Esophagus squamous epithelium (tissue), 5 donors: Measurements from ENCODE around the gene TRMT44. TPM values are rescaled to one million over a fixed set of nuclear protein-coding genes. Genes with fewer than 3 reads are reported as not detected.

ENCODE experiments used
- DNase-seq: peaks from one replicate; lab custom pipeline; 2025; lab: John Stamatoyannopoulos, UW
- H3K27ac ChIP-seq, 4 donors: fragments of 200-600 bp; sonication (generic); one replicate each; pipeline ENCODE4 v1.5.1; 2016 to 2019; ENCODE audit warnings: mild to moderate bottlenecking in 1 of 4
- H3K27me3 ChIP-seq, 4 donors: fragments of 200-600 bp; sonication (generic); 1 replicate in 3 of 4; 2 replicates in 1 of 4; pipeline versions ENCODE4 v1.5.1 to v1.6.0; 2017 to 2021; ENCODE audit warnings: antibody characterized with exemption in 1 of 4
- H3K36me3 ChIP-seq, 3 donors: fragments of 200-600 bp; sonication (generic); one replicate each; pipeline ENCODE4 v1.5.1; 2016 to 2019
- H3K4me1 ChIP-seq, 3 donors: fragments of 200-600 bp; sonication (generic); one replicate each; pipeline ENCODE4 v1.5.1; 2017 to 2019
- H3K4me3 ChIP-seq, 4 donors: fragments of 200-600 bp; sonication (generic); 1 replicate in 3 of 4; 2 replicates in 1 of 4; pipeline ENCODE4 v1.5.1; 2016 to 2019; ENCODE audit warnings: mild to moderate bottlenecking in 2 of 4, moderate library complexity in 1 of 4
- H3K9me3 ChIP-seq, 3 donors: fragments of 200-600 bp; sonication (generic); one replicate each; pipeline ENCODE4 v1.5.1; 2016 to 2019
- CTCF ChIP-seq, 6 experiments: fragments of 450-650 bp in 4 of 6; fragments of 200-600 bp in 2 of 6; sonication (generic) in 2 of 6; IDR thresholded peaks; one replicate each; pipeline ENCODE4 v1.5.1; 2016 to 2019; ENCODE audit warnings: antibody characterized with exemption in 6 of 6, mild to moderate bottlenecking in 4 of 6, moderate library complexity in 4 of 6
- POLR2A ChIP-seq, 4 donors: fragments of 450-650 bp; IDR thresholded peaks; one replicate each; pipeline ENCODE4 v1.6.1; 2017; ENCODE audit warnings: antibody characterized with exemption in 4 of 4, mild to moderate bottlenecking in 4 of 4, moderate library complexity in 3 of 4
- WGBS, 2 donors: methylation state at CpG; one replicate each; pipeline ENCODE4 v1.1.5; 2018; 5-methylcytosine and 5-hydroxymethylcytosine counted together
- intact Hi-C: fragments of 100-400 bp; cut with DNase I; formaldehyde crosslinking; loops from one replicate; pipeline ENCODE4 v1.15.0; 2022
- total RNA-seq, 4 donors: library from RNA; depleted of rRNA; stranded (reverse); fragments of >200 nt; gene quantifications; one replicate each; pipeline ENCODE4 v1.1.0, GENCODE V29; 2016
- donor health status: DM: yes; HTN: yes; CAD: no.

The TRMT44 gene
- total RNA-seq, 4 donors from 2014 or later: 26.8 to 31.7 (median 28.8) TPM

GRCh38 chr4:8468746-8469535 is 28.4 kb downstream of the TRMT44 start:
- peaks cover 10 to 82% (median 27%) of the 10 kb centered on the region in 3 donors for H3K36me3 ChIP-seq
- peaks cover 0 to 25% (median 17%) of the 10 kb centered on the region in 3 donors for H3K4me1 ChIP-seq
- intact Hi-C loops: no loop called here
- H3K4me3 ChIP-seq: no peak overlapping the region
- WGBS, 2 donors: 43 to 56% methylated on average over 16 to 20 of the region's 21 CpGs
- H3K27ac ChIP-seq: no peak overlapping the region
- TF ChIP-seq POLR2A (IDR thresholded peaks at IDR 0.05) (no peak), CTCF (IDR thresholded peaks at IDR 0.05) (peak; percentile 84 to 92 (median 88))
- H3K27me3 ChIP-seq: no peaks in the 10 kb centered on the region
- no peaks in the 10 kb centered on the region for H3K9me3 ChIP-seq
- DNase-seq: no peak

GRCh38 chr4:8469550-8469949 is 29.0 kb downstream of the TRMT44 start:
- H3K36me3 ChIP-seq: peaks cover 9 to 78% (median 27%) of the 10 kb centered on the region in 3 donors
- peaks cover 0 to 30% (median 18%) of the 10 kb centered on the region in 3 donors for H3K4me1 ChIP-seq
- H3K4me3 ChIP-seq: no peak overlapping the region
- 84 to 95% methylated on average over 5 to 10 of the region's 14 CpGs for WGBS, 2 donors
- H3K27ac ChIP-seq: no peak overlapping the region
- intact Hi-C loops: no loop called here
- H3K27me3 ChIP-seq: no peaks in the 10 kb centered on the region
- DNase-seq: no peak
- TF ChIP-seq CTCF (IDR thresholded peaks at IDR 0.05): no peak
- no peak for TF ChIP-seq POLR2A (IDR thresholded peaks at IDR 0.05)
- no peaks in the 10 kb centered on the region for H3K9me3 ChIP-seq

GRCh38 chr4:8470451-8471024 is 30.0 kb downstream of the TRMT44 start:
- 89 to 98% methylated on average over 7 to 11 of the region's 14 CpGs for WGBS, 2 donors
- Histone ChIP-seq H3K27me3 (no peaks in the 10 kb centered on the region), H3K36me3 (peaks cover 9 to 78% (median 25%) of the 10 kb centered on the region in 3 donors), H3K4me1 (peaks cover 0 to 30% (median 18%) of the 10 kb centered on the region in 3 donors), H3K27ac (no peak overlapping the region), H3K9me3 (no peaks in the 10 kb centered on the region), H3K4me3 (no peak overlapping the region)
- TF ChIP-seq POLR2A (IDR thresholded peaks at IDR 0.05): no peak
- no peak for TF ChIP-seq CTCF (IDR thresholded peaks at IDR 0.05)
- no peak for DNase-seq
- intact Hi-C loops: loop anchor here (5.0 kb wide), 1 partner anchor 122 kb away; the partner anchor contains the start of gene CPZ

GRCh38 chr4:8471211-8471875 is 30.8 kb downstream of the TRMT44 start:
- TF ChIP-seq CTCF (IDR thresholded peaks at IDR 0.05) (no peak), POLR2A (IDR thresholded peaks at IDR 0.05) (no peak)
- DNase-seq: no peak
- intact Hi-C loops: loop anchor here (5.0 kb wide), 1 partner anchor 121 kb away; the partner anchor contains the start of gene CPZ
- peak overlapping the region in 1 of 4 donors; percentile 47 for H3K27ac ChIP-seq
- 79 to 81% methylated on average over 14 to 16 of the region's 24 CpGs for WGBS, 2 donors
- H3K27me3 ChIP-seq: no peaks in the 10 kb centered on the region
- H3K36me3 ChIP-seq: peaks cover 9 to 78% (median 17%) of the 10 kb centered on the region in 3 donors
- H3K4me3 ChIP-seq: no peak overlapping the region
- H3K4me1 ChIP-seq: peaks cover 0 to 30% (median 18%) of the 10 kb centered on the region in 3 donors
- H3K9me3 ChIP-seq: no peaks in the 10 kb centered on the region
